ENCODE data around the gene PCED1A.

Gene PCED1A

DNA sequence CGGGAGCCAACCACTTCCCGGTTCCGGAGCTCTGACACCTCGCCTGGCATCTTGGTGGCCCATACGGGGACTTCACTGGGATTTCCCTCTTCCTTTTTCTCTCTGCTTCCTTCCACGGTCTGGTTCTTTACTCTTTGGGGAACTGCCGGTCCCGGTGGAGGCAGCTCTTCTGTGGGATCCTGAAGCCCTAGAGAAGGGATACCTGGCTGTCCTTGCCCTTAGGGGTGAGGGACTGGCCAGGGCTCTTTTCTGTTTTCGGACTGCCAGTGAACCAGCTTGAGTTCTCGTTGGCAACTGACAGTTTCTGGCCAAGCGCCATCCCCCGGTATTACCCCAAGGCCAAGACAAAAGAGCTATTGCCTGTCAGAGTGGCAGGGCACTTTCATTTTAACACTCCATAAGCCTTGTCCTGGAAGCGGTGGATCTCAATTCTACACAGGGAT, 39.1 kb downstream of the PCED1A start:
- no peak for DNase-seq

DNA sequence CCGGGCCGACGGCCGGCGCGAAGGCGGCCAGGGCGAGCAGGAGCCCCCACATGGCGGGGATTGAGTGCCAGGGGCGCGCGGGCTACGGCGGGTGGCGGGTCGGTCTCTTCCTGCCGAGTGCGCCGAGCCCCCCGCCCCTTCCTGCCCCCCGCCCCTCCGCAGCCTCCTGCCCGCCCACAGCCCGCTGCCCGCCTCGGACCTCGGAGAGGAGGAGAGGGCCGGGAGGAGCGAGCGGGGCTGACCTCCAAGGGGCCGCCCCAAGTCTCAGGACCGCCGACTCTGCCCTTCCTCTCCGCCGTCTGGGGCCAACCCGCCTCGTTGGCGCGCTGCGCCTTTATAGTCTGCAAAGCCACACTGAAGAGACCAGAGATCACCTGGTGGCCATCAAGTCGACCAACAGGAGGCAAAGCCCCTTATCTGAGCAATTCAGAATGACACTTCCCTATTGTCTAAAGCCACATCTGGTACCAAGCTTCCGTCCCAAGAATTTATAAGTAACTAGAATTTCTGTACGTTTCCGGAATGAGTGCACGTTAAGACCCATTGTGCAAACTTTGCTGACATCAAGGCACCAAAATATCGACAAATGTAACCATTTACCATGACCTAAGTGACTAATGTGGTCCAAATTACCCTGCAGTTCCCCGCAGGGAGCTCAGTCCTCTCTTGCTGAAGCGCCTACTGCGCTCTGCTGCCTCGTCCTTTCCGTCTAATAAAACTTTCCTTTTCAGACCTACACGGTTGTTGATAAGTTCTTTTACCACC, 39.8 kb downstream of the PCED1A start, which contains the start of gene CPXM1:
CPXM1 (minus strand) TSS at position 107 of the 765 bp plus-strand sequence; CDS start at position 52, 55 bp downstream.
- DNase-seq, result peak; percentile 41

DNA sequence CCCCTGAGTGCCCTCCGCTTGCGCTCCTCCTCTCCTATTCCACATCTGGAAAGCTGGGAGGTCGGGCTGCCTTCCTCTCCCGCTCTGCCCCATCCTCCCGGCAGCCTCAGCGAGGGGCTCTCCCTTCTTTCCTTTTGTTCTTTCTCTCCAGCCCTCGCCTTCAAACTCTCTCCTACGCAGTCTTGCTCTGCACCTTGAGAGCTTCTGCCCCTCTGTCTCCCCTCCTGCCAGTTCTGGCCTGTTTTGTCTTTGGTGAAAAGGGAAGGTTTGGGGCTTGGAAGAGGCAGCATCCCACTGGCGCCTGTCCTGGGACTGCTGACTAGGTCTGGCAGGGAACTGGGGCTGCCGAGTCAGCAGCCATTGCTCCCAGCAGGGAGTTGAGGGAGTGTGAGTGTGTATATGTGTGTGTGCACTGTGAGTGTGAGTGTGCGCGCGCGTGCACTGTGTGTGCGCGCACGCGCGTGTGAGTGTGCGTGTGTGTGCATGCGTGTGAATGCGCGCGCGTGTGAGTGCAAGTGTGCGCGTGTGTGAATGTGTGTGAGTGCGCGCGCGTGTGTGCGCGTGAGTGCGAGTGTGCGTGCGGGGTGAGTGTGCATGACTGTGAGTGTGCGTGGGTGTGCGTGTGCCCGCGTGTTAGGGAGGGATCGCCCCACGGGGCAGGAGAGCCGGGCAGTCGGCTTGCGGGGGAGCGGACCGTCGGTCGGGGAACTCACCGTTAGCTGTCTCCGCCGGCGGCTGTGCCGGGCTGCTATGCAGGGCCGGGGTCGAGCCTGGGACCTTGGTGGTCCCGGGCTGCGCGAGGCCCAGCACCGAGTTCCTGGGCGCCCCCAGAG, 40.6 kb downstream of the PCED1A start:
- DNase-seq, result peak; percentile 29

GRCh38 chr20:2799271-2799670, 41.2 kb downstream of the PCED1A start:
- DNase-seq, result no peak

- DNase-seq, result no peak
These were observed 41.6 kb downstream of the PCED1A start for GRCh38 chr20:2798814-2799213.

DNA sequence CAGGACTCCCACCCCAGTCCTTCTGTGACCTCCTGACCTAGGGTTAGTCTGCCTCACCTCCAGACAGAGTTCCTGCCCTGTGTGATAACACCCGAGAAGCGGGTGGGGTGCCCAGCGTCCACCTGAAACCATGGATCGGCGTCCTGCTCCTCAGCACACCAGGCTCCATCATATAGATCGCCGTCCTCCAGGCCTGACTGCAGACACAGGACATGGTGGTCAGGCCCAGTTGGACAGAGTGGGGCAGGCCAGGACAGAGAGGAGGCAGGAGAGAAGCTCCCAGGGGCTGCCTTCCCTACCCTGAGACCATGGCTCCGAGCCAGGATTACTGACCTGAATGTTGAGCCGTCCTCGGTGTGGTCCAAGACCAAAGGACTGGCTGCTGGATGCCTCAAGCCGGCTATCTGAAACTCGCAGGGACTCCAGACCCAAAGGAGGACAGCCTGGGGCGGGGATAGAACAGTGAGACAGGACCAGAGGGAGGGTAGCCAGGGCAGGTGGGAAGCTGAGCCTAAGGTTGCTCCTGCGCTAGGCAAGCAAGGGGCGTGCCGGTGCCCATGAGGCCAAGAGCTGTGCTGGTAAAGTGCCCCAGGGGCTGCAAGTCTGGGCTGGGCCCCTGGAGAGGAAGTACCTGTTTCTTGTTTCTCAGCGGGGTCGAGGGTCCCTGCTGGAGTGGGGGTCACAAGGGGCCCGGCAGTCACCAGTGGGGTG, 42.2 kb downstream of the PCED1A start:
- no peak for DNase-seq

DNA sequence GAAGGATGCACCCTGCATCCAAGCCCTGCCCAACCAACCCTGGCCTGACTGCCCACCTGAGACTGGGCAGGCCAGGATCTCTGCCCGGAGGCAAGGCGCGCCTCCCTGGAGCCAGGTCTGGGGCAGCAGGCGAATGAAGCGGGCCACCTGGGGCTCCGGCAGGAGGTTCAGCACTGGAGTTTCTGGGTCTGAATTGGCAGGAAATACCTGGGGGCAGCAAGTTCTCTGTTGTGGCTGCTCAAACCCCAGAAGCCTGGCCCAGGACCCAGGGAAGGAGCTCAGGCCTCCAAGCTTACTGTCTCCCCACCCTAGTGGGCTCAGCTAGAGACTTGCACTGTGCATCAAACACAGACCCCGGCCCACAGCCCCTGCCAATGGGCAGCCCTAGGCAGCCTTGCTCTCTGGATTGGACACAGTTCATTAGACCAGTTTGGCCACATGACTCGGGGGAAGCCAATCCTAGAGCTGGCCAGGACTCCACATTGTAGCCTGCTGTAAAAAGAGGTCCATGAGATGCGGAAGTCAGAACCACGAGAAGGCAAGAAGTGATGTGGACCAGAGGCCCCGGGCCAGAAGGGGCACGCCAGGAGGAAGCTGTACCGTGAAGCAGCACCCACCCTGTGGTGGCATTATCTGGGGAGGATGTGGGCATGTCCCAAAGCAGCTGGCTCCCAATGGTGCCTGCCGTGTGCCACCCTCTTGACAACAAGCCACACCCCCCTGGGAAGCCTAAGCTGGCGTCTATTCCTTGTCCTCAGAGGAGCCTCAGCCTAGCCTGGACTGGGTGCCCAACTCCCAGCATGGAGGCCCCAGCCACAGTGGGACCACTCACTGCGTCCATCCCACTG, 43.1 kb downstream of the PCED1A start:
- DNase-seq, result no peak

- no peak for DNase-seq
These were observed 44.3 kb downstream of the PCED1A start for GRCh38 chr20:2796011-2796660.

GRCh38 chr20:2795451-2795850, 45.0 kb downstream of the PCED1A start:
- no peak for DNase-seq

DNA sequence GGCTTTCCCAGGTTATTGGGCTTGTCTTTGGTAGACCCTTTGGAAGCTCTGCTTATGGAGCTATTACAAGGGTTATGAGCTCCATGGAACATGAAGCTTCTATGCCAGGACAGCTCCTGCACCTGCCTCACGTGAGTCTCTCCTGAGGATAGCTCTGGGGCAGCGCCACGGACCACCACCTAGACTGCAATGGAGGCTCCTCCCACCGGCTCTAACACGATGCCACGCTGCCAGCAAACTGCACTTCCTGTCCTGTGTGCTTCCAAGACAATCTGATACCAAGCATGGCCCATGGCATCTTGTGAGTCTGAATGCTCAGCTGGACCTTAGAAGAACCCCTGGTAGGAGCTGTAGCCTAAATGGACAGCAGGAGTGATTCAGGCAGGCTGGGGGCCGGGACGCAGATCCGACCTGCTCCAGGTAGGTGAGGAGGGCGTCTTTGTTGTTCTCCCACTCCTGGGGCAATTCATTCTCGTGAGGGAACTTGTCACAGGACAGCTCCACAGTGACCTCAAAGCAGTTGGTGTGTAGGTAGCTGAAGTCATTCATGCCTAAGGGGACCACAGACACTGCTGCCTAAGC, 45.5 kb downstream of the PCED1A start:
- no peak for DNase-seq

DNA sequence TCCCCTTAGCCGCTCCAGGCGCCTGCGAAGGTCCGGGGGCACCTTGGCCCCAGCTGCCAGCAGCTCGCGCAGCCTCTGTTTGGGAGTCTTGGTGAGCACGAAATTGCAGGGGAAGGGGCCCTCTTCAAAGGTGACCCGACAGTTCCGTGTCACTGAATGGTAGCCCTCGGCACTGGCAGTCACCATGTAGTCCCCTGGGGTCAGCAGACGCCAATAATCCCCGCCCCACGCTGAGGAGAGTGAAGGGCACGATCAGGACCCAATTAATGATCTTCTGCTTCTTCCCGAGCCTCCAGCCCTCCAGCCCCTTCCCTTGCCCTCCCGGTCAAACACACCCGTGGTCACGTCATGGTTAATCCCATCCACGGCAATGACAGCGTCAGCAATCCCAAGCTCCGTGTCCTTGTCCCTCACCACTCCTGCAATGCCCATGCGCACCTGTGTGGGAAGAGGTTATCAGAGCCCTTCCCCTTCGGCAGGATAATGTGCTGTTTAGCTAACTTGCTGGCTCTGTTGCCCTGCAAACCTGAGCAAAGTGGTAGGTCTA, 46.2 kb downstream of the PCED1A start:
- no peak for DNase-seq

DNA sequence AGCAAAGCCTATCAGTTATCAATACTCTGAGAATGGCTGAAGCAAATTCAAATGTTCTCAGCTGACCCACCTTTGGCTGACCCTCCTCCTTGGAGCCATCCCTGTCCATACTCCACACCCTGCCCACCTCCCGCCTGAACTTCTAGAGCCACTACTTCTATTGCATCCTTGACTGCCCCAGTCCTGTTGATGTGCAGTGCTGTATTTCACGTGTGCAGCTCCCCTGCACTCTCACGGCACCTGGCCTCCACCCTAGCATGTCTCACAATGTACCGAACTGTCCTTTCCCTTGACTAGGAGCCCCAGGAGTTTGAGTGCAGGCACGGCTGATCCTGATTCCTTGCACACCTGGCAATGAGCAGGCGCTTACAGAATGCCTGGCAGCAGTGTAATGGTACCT, 47.0 kb downstream of the PCED1A start:
- no peak for DNase-seq

Data from stimulated activated CD4-positive, alpha-beta T cell treated with anti-CD3 and anti-CD28 coated beads, Interleukin-15, amount 100 ng/mL, for 24 hours (primary cell).